Measurements from ENCODE around the gene KRTAP10-6.

GRCh38 chr21:44599264-44600029 lies 7.1 kb upstream of the KRTAP10-6 start:
- TF ChIP-seq, protein P1, sequence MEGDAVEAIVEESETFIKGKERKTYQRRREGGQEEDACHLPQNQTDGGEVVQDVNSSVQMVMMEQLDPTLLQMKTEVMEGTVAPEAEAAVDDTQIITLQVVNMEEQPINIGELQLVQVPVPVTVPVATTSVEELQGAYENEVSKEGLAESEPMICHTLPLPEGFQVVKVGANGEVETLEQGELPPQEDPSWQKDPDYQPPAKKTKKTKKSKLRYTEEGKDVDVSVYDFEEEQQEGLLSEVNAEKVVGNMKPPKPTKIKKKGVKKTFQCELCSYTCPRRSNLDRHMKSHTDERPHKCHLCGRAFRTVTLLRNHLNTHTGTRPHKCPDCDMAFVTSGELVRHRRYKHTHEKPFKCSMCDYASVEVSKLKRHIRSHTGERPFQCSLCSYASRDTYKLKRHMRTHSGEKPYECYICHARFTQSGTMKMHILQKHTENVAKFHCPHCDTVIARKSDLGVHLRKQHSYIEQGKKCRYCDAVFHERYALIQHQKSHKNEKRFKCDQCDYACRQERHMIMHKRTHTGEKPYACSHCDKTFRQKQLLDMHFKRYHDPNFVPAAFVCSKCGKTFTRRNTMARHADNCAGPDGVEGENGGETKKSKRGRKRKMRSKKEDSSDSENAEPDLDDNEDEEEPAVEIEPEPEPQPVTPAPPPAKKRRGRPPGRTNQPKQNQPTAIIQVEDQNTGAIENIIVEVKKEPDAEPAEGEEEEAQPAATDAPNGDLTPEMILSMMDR (IDR thresholded peaks at IDR 0.05): no peak
- TF ChIP-seq ZFX (IDR thresholded peaks at IDR 0.05; ENCODE audit: borderline replicate concordance): no peak

Data from 22Rv1 (cell line).